ENCODE results near the gene NR2F1. TPM values are rescaled to one million over a fixed set of nuclear protein-coding genes. Genes with fewer than 3 reads are reported as not detected.

Gene NR2F1
- total RNA-seq, 2 donors from 2014 or later, result 2.7 to 2.9 TPM

GRCh38 chr5:93600409-93601070 lies 17.5 kb downstream of the NR2F1 start:
- Histone ChIP-seq H3K4me3 (no peak overlapping the region), H3K36me3 (no peaks in the 10 kb centered on the region), H3K9ac (ENCODE audit: low read depth in 2 of 2, low read length in 2 of 2) (no peak overlapping the region), H3K27ac (no peak overlapping the region), H3K9me3 (no peaks in the 10 kb centered on the region), H3K27me3 (peaks cover 95% of the 10 kb centered on the region), H3K4me1 (no peaks in the 10 kb centered on the region)
- intact Hi-C loops (cut with DNase I), result loop anchor here (10.0 kb wide), 1 partner anchor 204 kb away; no protein-coding TSS in a partner anchor
- TF ChIP-seq CTCF (IDR thresholded peaks at IDR 0.05), result no peak
- DNase-seq, result no peak

DNA sequence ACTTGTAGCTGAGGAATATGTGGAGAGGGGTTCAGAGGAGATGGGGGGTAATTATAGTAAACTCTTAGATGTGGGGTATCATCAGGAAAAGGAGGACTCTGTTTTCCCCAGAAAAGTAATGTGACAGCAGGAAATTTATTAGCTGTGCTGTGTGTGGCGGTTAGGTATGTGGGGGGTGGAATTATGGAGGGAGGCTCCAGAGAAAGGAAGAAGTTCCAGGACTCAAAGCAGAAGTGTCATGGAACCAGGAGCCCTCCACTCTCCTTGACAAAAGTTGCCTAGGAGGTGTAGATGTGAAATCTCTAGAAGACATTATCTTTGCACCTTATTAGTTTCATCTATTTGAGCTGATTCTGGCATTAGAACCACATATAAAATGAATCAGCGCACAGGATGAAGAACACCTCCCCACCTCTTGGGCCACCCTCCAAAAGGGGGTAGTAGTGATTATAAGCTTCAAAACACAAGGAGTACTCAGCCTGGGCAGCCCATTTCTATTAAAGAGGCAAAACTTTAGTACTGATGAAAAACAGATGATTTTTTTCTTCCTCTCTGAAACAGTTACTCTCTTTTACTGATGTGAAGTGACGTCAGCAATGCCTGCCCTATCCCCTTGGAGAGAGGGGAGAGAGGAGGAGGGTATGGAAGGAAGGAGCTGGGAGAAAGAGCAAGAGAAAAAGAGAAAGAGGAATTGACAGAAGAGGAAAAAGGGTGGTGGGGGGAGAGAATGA lies 18.2 kb downstream of the NR2F1 start:
- no peak for TF ChIP-seq CTCF (IDR thresholded peaks at IDR 0.05)
- H3K4me3 ChIP-seq, result no peak overlapping the region
- DNase-seq, result no peak
- H3K4me1 ChIP-seq, result no peaks in the 10 kb centered on the region
- H3K9ac ChIP-seq (ENCODE audit: low read depth in 2 of 2, low read length in 2 of 2), result no peak overlapping the region
- H3K9me3 ChIP-seq, result no peaks in the 10 kb centered on the region
- peaks cover 96% of the 10 kb centered on the region for H3K27me3 ChIP-seq
- no peak overlapping the region for H3K27ac ChIP-seq
- intact Hi-C loops (cut with DNase I), result loop anchor here (10.0 kb wide), 1 partner anchor 204 kb away; no protein-coding TSS in a partner anchor
- H3K36me3 ChIP-seq, result no peaks in the 10 kb centered on the region

GRCh38 chr5:93601802-93602155 lies 18.8 kb downstream of the NR2F1 start:
- Histone ChIP-seq H3K9ac (ENCODE audit: low read depth in 2 of 2, low read length in 2 of 2) (no peak overlapping the region), H3K27me3 (peaks cover 95% of the 10 kb centered on the region), H3K4me3 (no peak overlapping the region), H3K36me3 (no peaks in the 10 kb centered on the region), H3K27ac (no peak overlapping the region), H3K9me3 (no peaks in the 10 kb centered on the region), H3K4me1 (no peaks in the 10 kb centered on the region)
- no peak for TF ChIP-seq CTCF (IDR thresholded peaks at IDR 0.05)
- intact Hi-C loops (cut with DNase I), result loop anchor here (10.0 kb wide), 1 partner anchor 203 kb away; no protein-coding TSS in a partner anchor
- no peak for DNase-seq

DNA sequence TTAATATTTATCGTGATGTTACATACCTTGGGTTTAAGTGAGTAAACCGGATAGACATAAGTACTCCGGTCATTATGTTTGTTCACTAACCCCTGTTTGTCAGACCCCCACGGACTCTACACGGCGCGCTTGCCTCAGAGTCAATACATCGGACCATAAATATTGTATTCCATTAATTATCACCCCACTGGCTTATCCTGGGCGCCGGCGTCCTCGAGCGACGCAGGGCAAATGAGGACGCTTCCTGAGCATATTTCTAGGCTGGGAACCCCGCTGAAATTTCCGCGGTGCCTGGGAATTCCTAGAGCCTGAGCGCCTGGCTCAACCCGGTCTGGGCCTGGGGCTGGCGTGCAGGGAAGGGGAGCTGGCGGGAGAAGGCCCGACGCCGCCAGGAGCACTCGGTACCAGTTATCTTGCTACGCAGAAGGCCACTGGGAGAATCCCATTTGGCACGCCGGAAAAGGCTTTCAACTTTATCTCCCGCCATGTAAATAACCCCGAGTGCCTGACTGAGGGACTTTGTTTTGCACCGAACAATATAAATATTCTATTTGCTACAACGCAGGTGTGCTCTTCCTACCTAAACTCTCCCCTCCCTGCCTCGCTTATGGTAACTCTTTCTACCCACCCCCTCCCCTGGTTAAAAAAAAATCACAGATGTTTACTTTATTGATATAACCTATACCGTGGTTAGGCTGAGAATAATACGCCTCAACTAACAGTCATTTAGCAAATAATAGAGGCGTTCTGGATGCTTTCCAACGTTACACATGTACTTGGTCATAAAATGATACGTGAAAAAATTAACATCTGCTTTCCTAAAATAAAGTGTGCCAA lies 19.4 kb downstream of the NR2F1 start:
- TF ChIP-seq CTCF (IDR thresholded peaks at IDR 0.05), result no peak
- DNase-seq, result no peak

DNA sequence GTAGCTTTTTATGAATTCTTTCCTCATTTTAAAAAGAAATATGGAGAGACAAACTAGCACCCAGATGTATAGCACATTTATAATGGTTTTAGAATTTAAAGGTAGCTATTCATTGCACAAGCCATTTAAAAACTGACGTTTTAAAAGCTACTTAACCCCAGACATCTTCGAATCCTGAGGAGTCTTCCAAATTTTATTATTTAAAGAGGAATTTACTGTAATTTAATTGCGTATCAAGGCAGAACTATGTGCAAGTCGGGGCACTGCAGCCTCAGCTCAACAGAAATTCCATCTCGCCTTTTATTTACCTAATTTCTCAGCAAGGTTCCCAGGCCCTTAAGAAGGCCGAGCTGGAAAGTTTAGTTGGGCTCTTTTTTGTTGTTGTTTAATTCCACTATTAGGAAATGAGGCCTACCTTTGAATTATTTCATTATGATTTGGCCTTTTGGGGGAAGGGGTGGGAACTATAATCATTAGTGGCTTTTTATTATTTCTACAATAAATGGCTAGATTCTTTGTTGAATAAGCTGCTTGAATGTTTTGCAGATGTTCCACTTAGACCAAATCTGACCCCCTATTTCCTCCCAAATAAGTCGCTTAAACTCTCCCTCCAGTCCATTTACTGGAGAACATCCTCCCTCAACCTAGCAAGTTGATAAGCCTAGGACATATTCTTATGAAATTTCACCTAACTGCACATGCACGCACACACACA lies 20.2 kb downstream of the NR2F1 start:
- Histone ChIP-seq H3K36me3 (no peaks in the 10 kb centered on the region), H3K4me1 (no peaks in the 10 kb centered on the region), H3K27ac (no peak overlapping the region), H3K9ac (ENCODE audit: low read depth in 2 of 2, low read length in 2 of 2) (no peak overlapping the region), H3K27me3 (peaks cover 90% of the 10 kb centered on the region), H3K4me3 (no peak overlapping the region), H3K9me3 (no peaks in the 10 kb centered on the region)
- intact Hi-C loops (cut with DNase I), result loop anchor here (10.0 kb wide), 1 partner anchor 202 kb away; no protein-coding TSS in a partner anchor
- DNase-seq, result no peak
- no peak for TF ChIP-seq CTCF (IDR thresholded peaks at IDR 0.05)

More for the DNA sequence above, 19.4 kb downstream of the NR2F1 start:
- H3K9me3 ChIP-seq, result no peaks in the 10 kb centered on the region
- no peaks in the 10 kb centered on the region for H3K36me3 ChIP-seq
- peaks cover 91% of the 10 kb centered on the region for H3K27me3 ChIP-seq
- H3K4me1 ChIP-seq, result no peaks in the 10 kb centered on the region
- no peak overlapping the region for H3K9ac ChIP-seq (ENCODE audit: low read depth in 2 of 2, low read length in 2 of 2)
- no peak overlapping the region for H3K27ac ChIP-seq
- no peak overlapping the region for H3K4me3 ChIP-seq
- intact Hi-C loops (cut with DNase I), result loop anchor here (10.0 kb wide), 1 partner anchor 202 kb away; no protein-coding TSS in a partner anchor
